ENCODE measurements around the gene CDC20. TPM values are rescaled to one million over a fixed set of nuclear protein-coding genes. Genes with fewer than 3 reads are reported as not detected.
A peak's percentile ranks its signal among the peaks of the same experiment; 100 is the strongest.

The CDC20 gene
- total and polyA plus RNA-seq, 10 of the 15 experiments (the other 5 are each of a cell fraction or from before 2014, with no cell fraction given), result 36.3 to 347 (median 150) TPM

DNA sequence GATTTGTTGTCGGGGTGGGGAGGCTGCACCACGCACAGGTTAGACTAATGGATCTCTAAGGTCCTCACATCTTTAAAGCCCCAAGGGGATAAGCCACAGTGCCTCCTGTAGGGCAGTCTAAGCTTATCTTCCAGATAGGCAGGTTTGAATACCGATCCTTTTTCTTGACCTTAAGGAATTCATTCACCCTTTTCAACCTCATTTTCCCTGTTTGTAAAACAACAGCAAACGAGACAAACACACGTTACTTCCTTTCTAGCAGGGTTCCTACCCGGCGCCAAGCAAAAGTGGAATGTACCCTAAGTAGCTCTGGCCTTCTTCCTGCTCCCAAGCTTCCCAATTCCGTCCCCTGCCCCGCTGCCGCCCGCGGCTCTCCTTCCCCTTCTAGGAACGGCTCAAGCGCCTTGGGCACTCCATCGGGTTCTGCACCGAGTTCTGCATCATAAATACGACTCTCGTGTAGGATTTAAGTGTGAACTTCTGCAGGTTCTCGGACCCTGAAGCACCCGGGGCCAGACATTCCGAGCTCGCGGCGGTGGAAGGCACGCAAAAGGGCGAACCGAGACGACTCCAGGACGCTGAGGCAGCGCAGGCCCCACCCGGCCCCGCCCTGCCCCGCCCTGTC, 548 bp upstream of the CDC20 start:
- Histone ChIP-seq H3K79me2 (ENCODE audit: control insufficient read depth, insufficient read depth, low read length) (peaks cover 34% of the 10 kb centered on the region), H2AFZ (ENCODE audit: control insufficient read depth, low read depth, low read length) (peak overlapping the region; percentile 92), H3K27ac (ENCODE audit: control insufficient read depth, insufficient read depth) (peak overlapping the region; percentile 87), H3K4me1 (ENCODE audit: control insufficient read depth, insufficient read depth, low read length) (peaks cover 10% of the 10 kb centered on the region), H4K20me1 (ENCODE audit: control insufficient read depth, insufficient read depth) (no peaks in the 10 kb centered on the region), H3K4me3 (peak overlapping the region; percentile 92), H3K9me3 (replicated peaks; ENCODE audit: control insufficient read depth, insufficient read depth, low read length) (no peaks in the 10 kb centered on the region), H3K9ac (ENCODE audit: control insufficient read depth, insufficient read depth, low read length) (peak overlapping the region; percentile 95), H3K4me2 (ENCODE audit: control insufficient read depth, insufficient read depth) (peak overlapping the region; percentile 96), H3K27me3 (replicated peaks in 1 of 2; ENCODE audit: control insufficient read depth in 2 of 2, insufficient read depth in 2 of 2, low read length in 1 of 2) (no peaks in the 10 kb centered on the region), H3K36me3 (ENCODE audit: control insufficient read depth in 2 of 2, insufficient read depth in 2 of 2, low read length in 1 of 2) (peaks cover 8 to 13% of the 10 kb centered on the region in 2 experiments)
- 1% methylated on average over 33 of the region's 33 CpGs for WGBS (ENCODE audit: insufficient coverage, insufficient replicate concordance, low lambda C conversion rate, missing lambda C conversion rate)
- BruUV-seq (replicated peaks), result TSS peak; percentile 69
- intact Hi-C loops (cut with micrococcal nuclease; ENCODE audit: unreplicated experiment) (loop anchor here (2.0 kb wide), 1 partner anchor 119 kb away; no protein-coding TSS in a partner anchor), in situ Hi-C loops (cut with MboI) (no loop called here)
- ChIA-PET POLR2A (interaction anchor here (0.8 to 3.0 kb wide), 9 partner anchors 9 to 292 kb away, joined by 3 to 25 read pairs (median 5); partner anchors contain the start of genes ELOVL1, KDM4A, MED8 and SZT2), SMC1A (ENCODE audit: uncharacterized antibody, unreplicated experiment) (interaction anchor here (0.6 to 4.5 kb wide), 15 partner anchors 10 to 134 kb away, joined by 3 to 26 read pairs (median 4); partner anchors contain the start of genes ELOVL1, MED8 and SZT2), RAD21 (ENCODE audit: unreplicated experiment) (interaction anchor here (0.7 to 3.2 kb wide), 16 partner anchors 10 to 445 kb away, joined by 3 to 49 read pairs (median 6); partner anchors contain the start of gene ELOVL1), CTCF (interaction anchor here (0.8 to 3.1 kb wide), 14 partner anchors 9 to 577 kb away, joined by 3 to 44 read pairs (median 4); partner anchors contain the start of genes ELOVL1, HYI, MED8 and SZT2)
- ATAC-seq, result peak; percentile 62
- peak; percentile 59 for FAIRE-seq
- peak; percentile 16 for DNase-seq (ENCODE audit: low read depth, low spot score)
- TF ChIP-seq NR2C2 (IDR thresholded peaks at IDR 0.05; ENCODE audit: borderline replicate concordance, control insufficient read depth, insufficient read length, low read depth), result no peak
- 0 out of 2 replicates have a peak, but pooled peaks have one; percentile 29 for TF ChIP-seq MTA3 (IDR thresholded peaks at IDR 0.05; ENCODE audit: borderline replicate concordance, low read length)
- TF ChIP-seq SMC3 (IDR thresholded peaks at IDR 0.05; ENCODE audit: borderline replicate concordance, low read length), result peak; percentile 49; the same call in 1 of the 2 replicates
- TF ChIP-seq IKZF2 (IDR thresholded peaks at IDR 0.05), result peak; percentile 63 to 76
- peak; percentile 57; the same call in 1 of the 2 replicates for TF ChIP-seq NR2F1 (conservative IDR thresholded peaks at IDR 0.05)
- TF ChIP-seq JUNB (IDR thresholded peaks at IDR 0.05), result no peak
- TF ChIP-seq HDGF (IDR thresholded peaks at IDR 0.05), result no peak
- TF ChIP-seq EZH2 (IDR thresholded peaks at IDR 0.05; ENCODE audit: borderline replicate concordance, control insufficient read depth, low read depth, low read length), result no peak
- peak; percentile 59; the same call in 1 of the 2 replicates for TF ChIP-seq LARP7 (IDR thresholded peaks at IDR 0.05)
- no peak for TF ChIP-seq CBX5 (IDR thresholded peaks at IDR 0.05; ENCODE audit: low read depth)
- TF ChIP-seq SMAD1 (IDR thresholded peaks at IDR 0.05; ENCODE audit: low read depth, partially characterized antibody), result no peak
- TF ChIP-seq GATAD2B (conservative IDR thresholded peaks at IDR 0.05; ENCODE audit: low read depth), result 0 out of 2 replicates have a peak, but pooled peaks have one; percentile 17
- TF ChIP-seq DPF2 (IDR thresholded peaks at IDR 0.05), result 0 out of 2 replicates have a peak, but pooled peaks have one; percentile 6
- TF ChIP-seq IKZF1 (conservative IDR thresholded peaks at IDR 0.05), result peak; percentile 73; the same call in 1 of the 2 replicates
- TF ChIP-seq IRF4 (IDR thresholded peaks at IDR 0.05; ENCODE audit: low read depth, low read length), result no peak
- TF ChIP-seq SPI1 (IDR thresholded peaks at IDR 0.05; ENCODE audit: borderline replicate concordance, insufficient read depth, low read depth, low read length), result no peak
- no peak for TF ChIP-seq MYB (IDR thresholded peaks at IDR 0.05; ENCODE audit: borderline replicate concordance, low read depth, low read length)
- TF ChIP-seq POLR2AphosphoS5 (IDR thresholded peaks at IDR 0.05; ENCODE audit: low read length), result peak; percentile 38; the same call in 1 of the 2 replicates
- TF ChIP-seq CTCF (IDR thresholded peaks at IDR 0.05 in 2 of 3, conservative IDR thresholded peaks at IDR 0.05 in 1 of 3; ENCODE audit: control insufficient read depth in 2 of 3, extremely low read depth in 1 of 3, insufficient read depth in 1 of 3, low read depth in 3 of 3, low read length in 3 of 3), result peak; percentile 42 to 56 (median 48)
- no peak for TF ChIP-seq ELK1 (IDR thresholded peaks at IDR 0.05; ENCODE audit: low read depth, low read length)
- peak; percentile 93 for TF ChIP-seq MEF2B (IDR thresholded peaks at IDR 0.05; ENCODE audit: partially characterized antibody, poor library complexity, severe bottlenecking)
- TF ChIP-seq EED (IDR thresholded peaks at IDR 0.05; ENCODE audit: low read depth), result peak; percentile 32; the same call in 1 of the 2 replicates

Measured in GM12878 (cell line).